ENCODE data around the gene MTA1.

The MTA1 gene

DNA sequence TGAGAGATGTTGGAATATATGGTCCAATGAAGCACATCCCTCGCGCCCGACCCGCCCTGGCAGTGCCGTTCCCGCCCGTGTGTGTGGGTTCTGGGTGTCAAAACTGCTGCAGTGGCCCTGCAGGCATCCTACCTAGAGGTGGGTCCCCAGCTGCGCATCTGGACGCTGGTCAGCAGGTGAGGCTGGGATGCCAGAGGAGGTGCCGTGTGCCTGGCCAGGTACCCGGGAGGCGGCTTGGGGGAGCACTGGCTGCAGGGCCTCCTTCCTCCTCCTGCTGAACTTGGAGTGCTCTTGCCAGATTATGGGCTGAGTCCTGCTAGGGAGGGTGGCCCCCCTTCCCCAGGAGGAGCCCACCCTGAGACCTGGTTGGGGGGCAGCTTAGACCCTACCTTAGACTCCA lies 5.2 kb downstream of the MTA1 start:
- DNase-seq (ENCODE audit: low read depth) = no peak

DNA sequence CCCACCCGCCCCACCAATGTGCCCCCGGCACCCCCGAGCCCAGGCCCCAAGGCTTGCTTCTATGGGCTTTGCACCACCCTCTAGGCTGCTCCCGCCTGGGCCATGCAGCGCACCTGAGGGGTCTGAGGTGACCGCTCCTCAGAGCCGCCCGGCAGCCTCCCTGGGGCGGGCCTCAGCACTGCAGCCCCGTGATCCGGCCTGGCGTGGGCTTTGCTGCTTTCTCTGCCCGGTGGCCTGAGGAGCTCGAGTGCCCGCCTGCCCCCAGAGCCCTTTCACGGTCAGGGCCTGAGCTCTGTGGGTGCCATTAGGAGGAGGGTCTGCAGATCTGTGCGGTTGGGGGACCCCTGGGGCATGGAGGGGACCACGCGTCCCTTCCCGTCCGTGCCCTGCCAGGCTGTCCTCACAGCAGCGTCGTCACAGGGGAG lies 6.2 kb downstream of the MTA1 start:
- no peak for DNase-seq (ENCODE audit: low read depth)

DNA sequence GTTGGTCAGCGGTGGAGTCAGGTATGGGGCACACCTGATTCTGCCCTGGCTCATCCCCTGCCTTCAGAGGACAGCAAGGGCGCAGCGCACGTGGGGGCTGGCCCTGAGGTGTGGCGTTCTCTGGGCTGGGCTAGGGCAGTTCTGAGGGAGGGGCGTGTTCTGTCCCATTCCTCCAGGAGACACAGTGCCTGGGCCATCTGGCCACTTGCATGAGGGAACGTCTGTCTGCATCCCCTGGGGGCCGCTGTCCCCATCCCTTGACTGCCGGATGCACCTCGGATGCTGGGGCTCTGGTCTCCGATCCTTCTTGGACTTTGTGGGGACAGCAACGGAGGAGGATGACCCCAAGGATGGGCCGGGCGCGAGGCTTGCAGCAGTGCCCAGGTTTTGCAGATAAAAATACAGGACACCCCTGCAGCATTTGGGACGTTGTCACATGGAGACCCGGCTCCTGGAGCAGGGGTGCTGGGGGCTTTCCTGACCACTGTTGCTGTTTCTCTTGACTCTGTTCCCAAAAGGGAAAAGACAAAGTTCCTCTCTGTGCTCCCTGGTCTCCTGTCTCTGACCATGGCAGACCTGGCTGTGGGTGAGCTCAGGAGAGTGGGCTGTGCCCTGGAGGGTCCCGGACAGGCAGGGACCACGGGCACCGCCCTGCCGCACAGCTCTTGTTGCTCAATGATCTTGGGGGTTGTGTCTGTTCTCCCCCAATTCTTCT lies 6.9 kb downstream of the MTA1 start:
- DNase-seq (ENCODE audit: low read depth) = no peak

DNA sequence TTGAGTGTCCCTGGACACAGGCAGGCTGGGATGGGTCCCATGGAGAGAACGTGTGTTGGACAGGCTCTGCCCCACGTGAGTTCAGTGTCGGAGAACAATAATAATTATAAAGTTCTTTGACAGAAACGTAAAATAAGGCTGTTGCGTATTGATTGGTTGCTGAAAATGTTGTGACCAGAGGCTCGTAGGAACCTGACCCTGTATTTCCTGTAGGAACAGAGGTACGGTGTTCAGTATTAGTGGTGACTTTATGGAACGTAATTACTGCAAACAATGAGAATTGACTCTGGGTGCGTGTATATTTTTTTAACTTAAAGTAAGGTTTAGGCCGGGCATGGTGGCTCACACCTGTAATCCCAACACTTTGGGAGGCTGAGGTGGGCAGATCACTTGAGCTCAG lies 7.8 kb downstream of the MTA1 start:
- no peak for DNase-seq (ENCODE audit: low read depth)

DNA sequence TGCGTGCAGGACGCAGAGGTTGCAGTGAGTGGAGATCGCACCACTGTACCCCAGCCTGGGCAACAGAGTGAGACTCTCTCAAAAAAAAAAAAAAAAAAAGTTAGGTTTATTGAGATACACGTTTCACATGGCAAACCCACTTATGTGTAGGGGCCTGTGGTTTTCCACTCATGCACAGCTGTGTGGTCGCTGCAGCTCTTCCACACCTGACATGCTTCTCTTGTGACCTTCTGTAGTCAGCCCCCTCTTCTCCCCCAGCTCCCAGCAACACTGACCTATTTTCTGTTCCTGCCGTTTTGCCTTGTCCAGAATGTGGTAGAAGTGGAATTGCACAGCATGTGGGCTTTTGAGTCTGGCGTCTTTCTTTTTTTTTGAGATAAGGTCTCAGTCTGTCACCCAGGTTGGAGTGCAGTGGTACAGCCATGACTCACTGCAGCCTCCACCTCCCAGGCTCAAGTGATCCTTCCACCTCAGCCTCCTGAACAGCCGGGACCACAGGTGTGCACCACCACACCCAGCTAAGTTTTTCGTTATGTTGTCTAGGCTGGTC lies 8.4 kb downstream of the MTA1 start:
- DNase-seq (ENCODE audit: low read depth) = no peak

DNA sequence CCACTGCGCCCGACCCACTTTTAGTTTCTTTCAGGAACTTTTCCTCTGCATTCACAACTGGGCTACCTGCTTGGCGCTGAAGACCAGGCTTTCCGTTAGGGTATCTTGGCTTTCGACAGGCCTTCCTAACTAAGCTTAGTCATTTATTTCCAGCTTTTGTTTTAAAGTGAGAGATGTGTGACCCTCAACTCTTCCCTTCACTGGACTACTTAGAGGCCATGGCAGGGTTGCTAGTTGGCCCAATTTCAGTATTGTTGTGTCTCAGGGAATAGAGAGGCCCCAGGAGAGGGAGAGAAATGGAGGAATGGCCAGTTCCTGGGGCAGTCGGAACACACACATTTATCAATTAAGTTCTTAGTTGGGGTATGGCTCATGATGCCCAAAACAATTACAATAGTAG lies 10.4 kb downstream of the MTA1 start:
- no peak for DNase-seq (ENCODE audit: low read depth)

DNA sequence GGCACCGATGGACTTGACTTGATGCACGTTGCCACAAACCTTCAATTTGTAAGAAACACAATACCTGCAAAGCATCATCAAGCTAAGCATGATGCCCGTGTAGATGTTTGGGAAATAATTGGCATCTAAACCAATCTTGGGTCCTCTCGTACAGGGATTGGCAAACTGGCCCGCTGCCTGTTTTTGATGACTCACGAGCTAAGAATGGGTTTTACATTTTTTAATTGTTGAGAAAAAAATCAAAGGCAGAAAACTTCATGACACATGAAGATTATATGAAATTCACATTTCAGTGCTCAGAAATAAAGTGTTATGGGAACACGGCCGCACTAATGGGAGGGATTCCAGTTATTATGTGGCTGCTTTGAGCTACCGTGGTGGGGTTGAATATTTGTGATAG lies 10.9 kb downstream of the MTA1 start:
- peak; percentile 87 for DNase-seq (ENCODE audit: low read depth)

DNA sequence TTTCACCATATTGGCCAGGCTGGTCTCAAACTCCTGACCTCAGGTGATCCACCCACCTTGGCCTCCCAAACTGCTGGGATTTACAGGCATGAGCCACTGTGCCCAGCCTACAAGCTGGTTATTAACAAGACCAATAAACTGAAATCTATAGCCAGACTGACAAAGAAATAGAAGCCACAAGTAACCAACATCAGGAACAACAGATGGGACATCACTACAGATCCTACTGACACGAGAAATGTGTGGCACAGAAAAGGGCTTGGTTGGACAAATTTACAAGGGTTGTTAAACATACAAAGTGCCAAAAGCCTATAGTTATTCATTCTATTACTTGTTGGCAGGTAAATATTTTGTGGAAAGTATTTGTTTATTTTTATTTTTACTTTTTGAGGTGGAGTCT lies 11.6 kb downstream of the MTA1 start:
- DNase-seq (ENCODE audit: low read depth) = no peak

DNA sequence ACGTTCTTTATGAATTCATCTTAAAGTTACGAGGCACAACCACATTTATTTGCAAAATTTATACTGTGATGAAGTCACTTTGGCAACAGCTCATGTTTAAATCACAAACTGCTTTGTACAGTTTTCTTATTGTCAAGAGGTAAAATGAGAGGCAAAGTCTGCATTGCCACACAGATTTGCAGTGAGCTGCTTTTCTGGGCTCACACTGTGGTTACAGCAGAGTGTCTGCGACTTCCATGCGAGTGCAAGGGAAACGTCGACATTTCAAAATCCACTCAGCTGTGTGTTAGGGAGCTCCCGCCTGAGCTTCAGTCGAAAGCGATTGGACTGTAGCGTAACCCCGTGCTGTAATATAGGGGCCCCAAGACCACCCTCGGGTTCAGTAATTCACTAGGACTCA lies 13.0 kb downstream of the MTA1 start:
- no peak for DNase-seq (ENCODE audit: low read depth)

DNA sequence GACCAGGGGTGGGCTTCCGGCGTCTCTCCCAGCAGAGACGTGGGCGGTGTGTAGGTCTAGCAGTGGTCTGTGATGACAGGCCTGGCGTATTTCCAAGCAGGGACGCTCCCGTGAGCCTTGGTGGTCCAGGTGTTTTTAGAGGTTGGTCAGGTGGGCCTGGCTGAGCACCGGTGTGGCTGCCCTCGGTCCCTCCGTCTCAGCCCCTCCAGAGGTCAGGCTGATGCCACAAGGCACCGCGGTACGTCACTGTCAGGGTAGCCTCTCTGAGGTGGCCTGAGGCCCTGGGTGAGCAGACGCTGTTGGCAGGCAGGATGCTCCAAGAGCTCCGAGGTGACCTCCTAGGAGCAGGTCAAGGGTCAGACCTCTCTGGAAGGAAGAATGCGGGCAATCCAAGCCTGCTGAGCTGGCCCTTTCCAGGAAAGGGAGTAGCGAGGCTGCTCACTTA lies 13.6 kb downstream of the MTA1 start:
- no peak for DNase-seq (ENCODE audit: low read depth)

DNA sequence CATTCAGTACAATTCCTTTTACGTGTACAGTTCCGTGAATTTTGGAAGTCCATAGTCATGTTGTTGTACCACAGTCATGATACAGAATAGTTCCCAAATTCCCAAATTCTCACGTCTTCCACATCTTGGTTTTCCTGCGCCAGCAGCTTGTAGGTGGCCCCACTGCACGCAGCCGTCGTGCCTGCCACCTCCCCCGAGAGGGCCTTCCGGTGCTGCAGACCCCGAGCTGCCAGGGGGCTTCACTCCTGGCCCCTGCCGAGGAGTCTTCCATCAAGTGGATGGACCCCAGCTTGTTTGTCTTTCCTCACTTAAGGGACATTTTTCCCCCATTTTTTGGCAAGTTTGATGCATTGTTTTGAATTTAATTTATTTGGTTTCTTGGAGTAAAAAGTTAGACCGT lies 16.8 kb downstream of the MTA1 start:
- DNase-seq (ENCODE audit: low read depth) = no peak

DNA sequence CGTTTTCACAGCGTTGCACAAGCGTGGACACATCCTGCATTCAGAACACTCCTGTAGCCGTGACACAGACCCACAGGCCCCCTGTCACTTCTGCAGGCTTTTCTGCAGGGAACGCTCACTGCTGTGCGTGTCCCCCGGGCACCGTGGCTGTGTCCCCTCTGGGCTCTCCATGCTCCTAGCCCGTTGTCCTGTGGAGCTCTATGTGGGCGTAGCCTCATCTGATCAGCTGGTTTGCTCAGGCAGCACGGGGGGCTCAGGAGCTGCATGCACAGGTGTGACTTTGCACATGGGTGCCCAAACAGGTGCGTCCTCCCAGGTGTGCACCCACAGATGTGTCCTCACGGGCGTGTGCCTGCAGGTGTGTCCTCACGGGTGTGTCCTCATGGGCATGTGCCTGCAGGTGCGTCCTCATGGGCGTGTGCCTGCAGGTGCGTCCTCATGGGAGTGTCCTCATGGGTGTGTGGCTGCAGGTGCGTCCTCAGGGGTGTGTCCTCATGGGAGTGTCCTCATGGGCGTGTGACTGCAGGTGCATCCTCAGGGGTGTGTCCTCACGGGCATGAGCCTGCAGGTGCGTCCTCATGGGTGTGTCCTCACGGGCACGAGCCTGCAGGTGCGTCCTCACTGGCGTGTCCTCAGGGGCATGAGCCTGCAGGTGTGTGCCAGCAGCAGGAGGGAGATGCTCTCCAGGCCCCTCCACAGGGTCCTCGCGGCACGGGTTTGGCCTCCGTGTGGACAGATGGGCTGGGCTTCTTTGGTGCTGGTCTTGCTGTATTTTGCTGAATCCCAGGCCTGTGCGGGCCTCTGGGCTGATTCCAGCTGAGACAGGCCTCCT lies 17.5 kb downstream of the MTA1 start:
- no peak for DNase-seq (ENCODE audit: low read depth)

DNA sequence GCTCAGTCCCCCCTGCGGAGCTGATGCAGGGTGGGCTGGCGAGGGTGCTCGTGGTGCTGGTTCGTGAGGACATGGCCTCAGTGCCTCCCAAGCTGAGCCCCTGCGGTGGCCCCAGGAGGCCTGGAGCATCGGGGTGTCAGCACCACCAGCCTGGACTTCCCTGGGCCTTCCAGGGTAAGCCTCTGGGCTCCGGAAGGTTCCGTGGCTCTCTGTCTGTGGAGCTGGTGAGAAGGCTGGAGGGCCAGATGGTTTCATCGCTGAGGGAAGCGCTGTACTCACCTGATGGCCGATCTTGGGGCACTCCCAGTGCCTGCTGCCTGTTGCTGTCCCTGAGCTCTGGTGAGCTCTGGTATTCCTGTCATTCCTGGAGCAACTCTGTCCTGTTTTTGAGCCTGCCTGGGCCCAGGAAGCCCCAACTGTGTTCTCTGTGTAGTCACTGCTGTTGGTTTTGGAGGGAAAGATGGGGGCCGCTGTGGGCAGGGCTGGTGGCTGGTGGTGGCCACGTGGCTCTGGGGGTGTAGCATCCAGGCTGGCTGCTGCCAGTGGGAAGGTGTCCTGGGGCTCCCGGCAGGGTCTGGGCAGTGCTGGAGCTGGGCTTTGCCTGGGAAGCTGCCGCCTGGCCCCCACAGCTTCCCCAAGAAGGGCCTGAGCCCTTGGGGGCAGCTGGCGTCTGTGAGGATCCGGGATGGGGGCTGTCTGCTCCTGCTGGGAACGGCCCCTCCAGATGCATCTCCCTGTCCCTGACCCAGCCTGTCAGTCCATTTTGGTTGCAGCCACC lies 18.3 kb downstream of the MTA1 start:
- no peak for DNase-seq (ENCODE audit: low read depth)

DNA sequence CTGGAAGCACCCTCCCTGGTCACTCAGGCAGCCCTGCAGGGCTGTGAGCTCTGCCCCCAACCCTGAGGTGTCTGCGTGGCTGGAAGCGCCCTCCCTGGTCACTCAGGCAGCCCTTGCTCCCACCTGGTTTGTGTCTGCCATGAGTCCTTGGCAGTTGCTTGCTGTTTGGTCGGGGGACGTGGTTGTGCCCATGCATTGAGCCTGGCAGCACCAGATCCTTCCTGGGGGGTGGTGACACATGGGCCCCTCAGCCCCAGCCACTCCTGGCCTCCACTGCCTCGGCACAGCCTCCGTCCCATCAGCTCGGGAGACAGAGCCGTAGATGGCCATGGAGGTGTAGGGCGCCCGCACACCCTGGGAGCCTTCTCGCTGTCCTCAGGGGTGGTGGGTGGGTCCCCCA lies 19.6 kb downstream of the MTA1 start:
- DNase-seq (ENCODE audit: low read depth) = no peak

DNA sequence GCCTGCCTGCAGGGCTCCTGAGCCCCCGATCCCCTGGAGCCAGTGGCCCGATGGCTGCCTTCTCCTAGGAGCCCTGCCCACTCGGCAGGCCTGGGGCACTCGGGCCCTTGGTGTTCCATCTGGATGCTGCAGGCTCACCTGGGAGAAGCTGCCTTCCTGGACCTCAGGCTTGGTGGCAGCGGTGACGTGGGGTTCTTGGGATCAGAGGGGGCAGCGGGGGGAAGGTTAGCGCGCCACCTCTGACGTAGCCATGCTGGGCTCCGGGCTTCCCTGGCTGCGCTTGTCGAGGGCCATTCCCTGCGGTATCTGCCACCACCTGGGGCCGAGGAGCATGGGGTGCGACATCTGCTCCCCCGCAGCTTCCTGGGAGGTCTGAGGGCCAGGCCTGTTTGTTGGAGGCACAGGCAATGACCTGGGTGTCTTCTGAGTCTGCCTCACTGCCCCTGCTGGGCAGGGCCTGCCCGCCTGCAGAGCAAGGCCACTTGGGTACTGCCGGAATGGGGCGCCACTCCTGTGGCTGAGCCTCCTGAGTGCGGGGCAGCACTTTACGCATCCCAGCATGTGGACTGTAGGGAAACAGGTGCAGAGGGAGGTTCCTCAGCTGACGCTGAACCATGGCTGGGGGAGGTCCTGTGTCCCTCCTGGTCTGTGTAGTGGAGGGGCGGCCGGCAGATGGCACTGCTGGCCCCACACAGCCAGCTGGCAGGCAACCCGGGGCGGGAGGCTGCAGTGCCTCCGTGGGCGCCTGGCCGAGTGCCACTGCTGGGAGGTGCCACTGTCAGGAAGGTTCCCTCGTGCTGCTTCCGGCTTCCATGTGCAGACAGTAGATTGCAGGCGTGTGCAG lies 20.3 kb downstream of the MTA1 start:
- DNase-seq (ENCODE audit: low read depth) = no peak

DNA sequence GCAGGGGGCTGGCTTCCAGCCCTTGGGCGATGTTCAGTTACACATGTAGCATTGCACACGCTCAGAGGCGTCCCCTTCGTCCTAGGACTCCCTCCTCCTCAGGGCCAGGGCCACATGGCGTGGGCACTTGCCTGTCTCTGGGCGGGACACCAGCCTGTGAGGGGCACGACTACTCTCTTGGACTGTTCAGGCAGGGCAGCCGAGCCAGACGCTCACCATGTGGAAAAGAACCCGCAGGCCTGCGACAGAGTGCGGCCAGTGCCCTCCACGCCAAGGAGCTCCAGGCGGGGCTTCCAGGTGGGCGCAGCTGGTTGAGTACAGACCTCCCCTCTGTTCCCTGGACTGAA lies 20.9 kb downstream of the MTA1 start:
- no peak for DNase-seq (ENCODE audit: low read depth)

DNA sequence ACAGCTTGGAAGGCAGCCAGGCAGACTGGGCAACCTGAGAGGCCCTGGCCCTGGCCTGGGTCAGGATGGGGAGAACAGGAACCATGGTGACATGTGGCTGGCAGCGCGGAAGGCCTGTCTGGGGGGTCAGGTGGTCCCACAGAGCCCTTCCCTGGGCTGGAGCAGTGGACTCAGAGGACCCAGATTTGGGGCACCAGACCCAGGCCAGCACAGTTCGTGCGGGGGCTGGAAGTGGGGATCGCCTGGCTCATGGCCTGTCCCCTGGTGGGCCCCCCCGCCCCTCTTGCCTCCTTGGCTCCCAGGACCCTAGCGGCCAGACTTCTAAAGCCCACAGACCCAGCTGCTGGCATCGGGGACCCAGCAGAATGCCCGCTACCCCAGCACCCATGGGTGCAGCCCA lies 21.4 kb downstream of the MTA1 start:
- DNase-seq (ENCODE audit: low read depth) = no peak

DNA sequence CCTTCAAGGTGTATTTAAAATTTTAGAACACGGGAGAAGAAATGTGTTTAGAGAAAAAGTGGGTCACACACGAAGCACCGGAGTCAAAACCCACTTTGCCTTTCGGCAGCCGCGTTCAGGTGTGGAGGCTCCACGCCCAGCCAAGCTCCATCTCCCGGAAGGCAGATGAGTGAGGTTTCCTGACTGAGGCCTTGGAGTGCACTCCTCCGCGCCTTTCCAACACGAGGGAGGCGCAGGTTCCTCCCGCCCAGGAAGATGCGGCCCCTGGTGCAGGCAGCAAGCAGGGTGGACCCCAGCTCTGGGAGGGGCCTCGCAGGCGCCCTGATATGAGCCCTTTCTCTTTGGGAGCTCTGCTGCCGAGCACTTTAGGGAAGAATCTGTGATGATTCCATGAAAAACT lies 22.5 kb downstream of the MTA1 start:
- no peak for DNase-seq (ENCODE audit: low read depth)

DNA sequence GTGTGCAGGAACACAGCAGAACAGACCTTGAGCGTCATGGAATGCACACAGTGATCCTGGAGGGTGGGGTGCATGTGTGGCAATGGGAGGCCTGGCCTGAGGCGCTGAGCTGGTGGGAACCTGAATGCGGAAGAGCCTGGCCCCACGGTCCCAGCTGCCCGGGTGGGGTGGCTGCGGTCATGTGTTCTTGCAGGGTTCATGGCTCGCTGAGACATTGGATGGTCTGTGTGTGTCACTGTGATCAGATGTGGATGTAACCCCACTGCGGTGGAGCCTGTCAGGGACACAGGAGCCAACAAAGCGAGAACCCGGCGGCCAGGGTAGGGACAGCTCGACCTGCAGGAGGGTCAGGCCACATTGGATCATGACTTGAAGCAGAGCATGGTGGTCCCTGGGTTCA lies 23.2 kb downstream of the MTA1 start:
- DNase-seq (ENCODE audit: low read depth) = no peak

DNA sequence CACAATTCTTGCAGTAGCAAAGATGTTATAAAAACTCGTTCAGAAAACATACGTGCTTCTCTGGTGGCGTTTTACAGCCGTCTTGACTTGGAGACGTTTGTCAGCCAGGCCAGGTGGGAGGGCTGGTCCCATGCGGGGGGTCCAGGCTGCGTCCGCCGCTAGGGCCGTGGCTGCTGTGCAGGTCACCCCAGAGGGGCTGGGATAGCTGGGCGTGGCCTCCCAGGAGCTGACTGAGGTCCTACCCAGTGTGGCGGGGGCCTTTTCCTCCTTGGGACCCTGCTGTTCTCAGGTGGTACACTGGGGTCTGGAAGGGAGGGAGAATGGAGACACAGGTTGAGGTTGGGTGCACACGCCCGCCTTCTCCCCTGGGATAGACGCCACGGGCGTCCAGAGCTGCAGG lies 25.2 kb downstream of the MTA1 start:
- DNase-seq (ENCODE audit: low read depth) = no peak

DNA sequence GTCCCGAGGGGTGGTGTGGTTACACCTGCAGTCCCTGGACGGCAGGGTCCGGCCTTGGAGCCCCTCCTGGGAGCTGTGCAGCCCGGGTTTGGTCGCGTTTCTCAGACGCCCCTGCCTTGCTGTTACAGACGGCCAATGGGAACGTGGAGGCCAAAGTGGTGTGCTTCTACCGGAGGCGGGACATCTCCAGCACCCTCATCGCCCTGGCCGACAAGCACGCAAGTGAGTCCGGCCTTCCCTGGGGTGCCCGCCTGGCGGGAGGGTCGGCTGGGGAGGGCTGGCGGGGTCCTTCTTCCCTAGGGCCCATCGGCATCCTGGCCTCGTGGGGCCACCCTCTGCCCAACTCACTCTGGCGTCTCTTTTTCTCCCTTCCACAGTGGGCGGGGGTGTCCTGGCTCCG lies 25.7 kb downstream of the MTA1 start:
- no peak for DNase-seq (ENCODE audit: low read depth)
